Left lung (tissue), 10 donors: ENCODE results near the gene SMC4. TPM values are rescaled to one million over a fixed set of nuclear protein-coding genes. Genes with fewer than 3 reads are reported as not detected.

Experiments
- ATAC-seq: fragments of 200-7000 bp; cut with Tn5 transposase; one replicate; pipeline ENCODE4 v1.9.1; 2020; ENCODE audit warnings: moderate library complexity
- DNase-seq, 4 donors: peaks; one replicate each; pipeline ENCODE4 v3.0.0-alpha.2; 2013 to 2020
- H3K27ac ChIP-seq, 2 donors: fragments of 200-600 bp; sonication (generic) in 1 of 2; one replicate each; pipeline versions ENCODE4 v1.5.0 to v1.8.0; 2020 to 2021
- H3K27me3 ChIP-seq, 2 donors: fragments of 200-600 bp; sonication (generic) in 1 of 2; one replicate each; pipeline versions ENCODE4 v1.5.0 to v1.8.0; 2020 to 2021
- H3K36me3 ChIP-seq, 2 donors: fragments of 200-600 bp; sonication (generic) in 1 of 2; one replicate each; pipeline versions ENCODE4 v1.5.0 to v1.8.0; 2020 to 2021
- H3K4me1 ChIP-seq, 2 donors: fragments of 200-600 bp; one replicate each; pipeline ENCODE4 v1.8.0; 2021
- H3K4me3 ChIP-seq, 2 donors: fragments of 200-600 bp; sonication (generic) in 1 of 2; one replicate each; pipeline versions ENCODE4 v1.5.0 to v1.8.0; 2020 to 2021; ENCODE audit warnings: mild to moderate bottlenecking in 1 of 2
- H3K9me3 ChIP-seq, 2 donors: fragments of 200-600 bp; sonication (generic) in 1 of 2; one replicate each; pipeline versions ENCODE4 v1.5.0 to v1.8.0; 2020 to 2021
- CTCF ChIP-seq, 2 donors: fragments of 200-600 bp; sonication (generic) in 1 of 2; IDR thresholded peaks; one replicate each; pipeline versions ENCODE4 v1.5.0 to v1.8.0; 2021; ENCODE audit warnings: antibody characterized with exemption in 2 of 2
- intact Hi-C, 2 donors: fragments of 100-400 bp; cut with DNase I; formaldehyde crosslinking; loops; one replicate each; pipeline versions ENCODE4 v1.11.2 to v1.14.2; 2022
- polyA plus RNA-seq, 6 donors: library from polyadenylated mRNA; unstranded; fragments of 120-200 nt; gene quantifications; one replicate each; pipeline ENCODE4 v1.2.1, GENCODE V29; 2013; ENCODE audit not compliant: insufficient read length in 6 of 6
- total RNA-seq, 2 donors: library from RNA; stranded (reverse); fragmentation: NEBNext Ultra II Directional; extraction: Animal tissue kit (Norgen Biotek cat#: 25700); gene quantifications; one replicate each; pipeline ENCODE4 v1.2.1, GENCODE V29; 2021
- donor health status: DM: no; HTN: yes; CAD: no.
- donor health status: DM: no; HTN: no; CAD: no.

Gene SMC4
- total and polyA plus RNA-seq, 8 donors: 68.6 to 224 (median 142) TPM

- intact Hi-C loops: no loop called here
- Histone ChIP-seq H3K36me3 (no peaks in the 10 kb centered on the region), H3K4me3 (no peak overlapping the region), H3K27ac (no peak overlapping the region), H3K9me3 (no peaks in the 10 kb centered on the region), H3K27me3 (no peaks in the 10 kb centered on the region), H3K4me1 (peaks cover 0 to 11% of the 10 kb centered on the region in 2 donors)
- ATAC-seq (no peak), DNase-seq (no peak)
- TF ChIP-seq CTCF (IDR thresholded peaks at IDR 0.05): no peak
Measured at GRCh38 chr3:160394009-160394392, 5.4 kb upstream of the SMC4 start.

- Histone ChIP-seq H3K27me3 (no peaks in the 10 kb centered on the region), H3K4me1 (peaks cover 0 to 11% of the 10 kb centered on the region in 2 donors), H3K9me3 (no peaks in the 10 kb centered on the region), H3K27ac (peak overlapping the region in 1 of 2 donors; percentile 16), H3K36me3 (no peaks in the 10 kb centered on the region), H3K4me3 (no peak overlapping the region)
- DNase-seq: peak in 1 of 4 donors; percentile 42
- ATAC-seq: peak; percentile 8
- intact Hi-C loops: no loop called here
- TF ChIP-seq CTCF (IDR thresholded peaks at IDR 0.05): no peak
Measured at GRCh38 chr3:160395297-160395696, 4.2 kb upstream of the SMC4 start.

GRCh38 chr3:160398820-160399124 lies 678 bp upstream of the SMC4 start:
- H3K4me1 ChIP-seq: peaks cover 0 to 42% of the 10 kb centered on the region in 2 donors
- DNase-seq (no peak), ATAC-seq (no peak)
- H3K9me3 ChIP-seq: no peaks in the 10 kb centered on the region
- H3K36me3 ChIP-seq: no peaks in the 10 kb centered on the region
- H3K27ac ChIP-seq: peak overlapping the region; percentile 91 to 93
- H3K4me3 ChIP-seq: peak overlapping the region; percentile 72 to 81
- H3K27me3 ChIP-seq: no peaks in the 10 kb centered on the region
- intact Hi-C loops: no loop called here
- no peak for TF ChIP-seq CTCF (IDR thresholded peaks at IDR 0.05)

GRCh38 chr3:160400030-160400701 lies 716 bp downstream of the SMC4 start:
- Histone ChIP-seq H3K27me3 (no peaks in the 10 kb centered on the region), H3K4me3 (peak overlapping the region; percentile 72 to 81), H3K36me3 (no peaks in the 10 kb centered on the region), H3K9me3 (no peaks in the 10 kb centered on the region), H3K4me1 (peaks cover 0 to 56% of the 10 kb centered on the region in 2 donors), H3K27ac (peak overlapping the region; percentile 91 to 93)
- intact Hi-C loops: no loop called here
- DNase-seq (peak in 3 of 4 donors; percentile 49 to 87 (median 67)), ATAC-seq (peak; percentile 10)
- TF ChIP-seq CTCF (IDR thresholded peaks at IDR 0.05): no peak

- H3K36me3 ChIP-seq: no peaks in the 10 kb centered on the region
- peak; percentile 1 for ATAC-seq
- DNase-seq: peak in 2 of 4 donors; percentile 45 to 90
- no peaks in the 10 kb centered on the region for H3K9me3 ChIP-seq
- H3K27ac ChIP-seq: peak overlapping the region; percentile 91 to 93
- TF ChIP-seq CTCF (IDR thresholded peaks at IDR 0.05): no peak
- peak overlapping the region; percentile 72 to 81 for H3K4me3 ChIP-seq
- intact Hi-C loops: no loop called here
- H3K4me1 ChIP-seq: peaks cover 0 to 57% of the 10 kb centered on the region in 2 donors
- H3K27me3 ChIP-seq: no peaks in the 10 kb centered on the region
Measured at GRCh38 chr3:160400702-160401150, 1.3 kb downstream of the SMC4 start.
